Central memory CD4-positive, alpha-beta T cell (primary cell): ENCODE measurements around the gene IGF2.

ENCODE experiments used
- DNase-seq: peaks from one replicate; pipeline ENCODE4 v3.0.0; 2022

IGF2 gene

DNA sequence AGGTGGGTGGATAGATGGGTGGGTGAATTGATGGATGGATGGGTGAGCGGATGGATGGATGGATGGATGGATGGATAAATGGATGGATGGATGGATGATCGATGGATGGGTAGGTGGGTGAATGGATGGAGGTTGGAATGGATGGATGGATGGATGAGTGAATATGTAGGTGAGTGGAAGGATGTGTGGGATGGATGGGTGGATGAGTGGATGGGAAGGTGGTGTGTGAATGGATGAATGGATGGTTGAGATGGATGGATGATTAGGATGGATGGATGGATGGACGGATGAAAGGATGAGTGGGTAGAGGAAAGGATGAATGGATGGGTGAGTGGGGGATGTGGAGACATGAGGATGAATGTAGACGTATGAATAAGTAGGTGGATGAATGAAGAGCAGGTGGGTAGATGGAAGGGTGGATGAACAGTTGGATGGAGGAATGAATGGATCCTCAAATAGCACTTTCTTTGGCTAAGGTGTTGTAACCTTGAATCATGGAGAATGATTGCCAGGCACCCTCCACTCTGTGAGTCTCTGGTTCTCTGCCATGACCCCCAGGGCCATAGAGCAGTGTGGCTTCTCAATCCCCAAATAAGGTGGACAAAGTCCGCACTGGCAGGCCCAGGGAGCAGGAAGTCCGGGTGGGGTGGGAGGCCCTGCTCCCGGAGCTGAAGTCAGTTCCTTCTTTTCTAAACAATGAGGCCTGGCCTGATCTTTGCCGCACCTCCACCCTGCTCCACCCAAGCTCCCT, 36.9 kb downstream of the IGF2 start:
- DNase-seq, result no peak

GRCh38 chr11:2101171-2101675, 38.0 kb downstream of the IGF2 start:
- DNase-seq, result no peak

DNA sequence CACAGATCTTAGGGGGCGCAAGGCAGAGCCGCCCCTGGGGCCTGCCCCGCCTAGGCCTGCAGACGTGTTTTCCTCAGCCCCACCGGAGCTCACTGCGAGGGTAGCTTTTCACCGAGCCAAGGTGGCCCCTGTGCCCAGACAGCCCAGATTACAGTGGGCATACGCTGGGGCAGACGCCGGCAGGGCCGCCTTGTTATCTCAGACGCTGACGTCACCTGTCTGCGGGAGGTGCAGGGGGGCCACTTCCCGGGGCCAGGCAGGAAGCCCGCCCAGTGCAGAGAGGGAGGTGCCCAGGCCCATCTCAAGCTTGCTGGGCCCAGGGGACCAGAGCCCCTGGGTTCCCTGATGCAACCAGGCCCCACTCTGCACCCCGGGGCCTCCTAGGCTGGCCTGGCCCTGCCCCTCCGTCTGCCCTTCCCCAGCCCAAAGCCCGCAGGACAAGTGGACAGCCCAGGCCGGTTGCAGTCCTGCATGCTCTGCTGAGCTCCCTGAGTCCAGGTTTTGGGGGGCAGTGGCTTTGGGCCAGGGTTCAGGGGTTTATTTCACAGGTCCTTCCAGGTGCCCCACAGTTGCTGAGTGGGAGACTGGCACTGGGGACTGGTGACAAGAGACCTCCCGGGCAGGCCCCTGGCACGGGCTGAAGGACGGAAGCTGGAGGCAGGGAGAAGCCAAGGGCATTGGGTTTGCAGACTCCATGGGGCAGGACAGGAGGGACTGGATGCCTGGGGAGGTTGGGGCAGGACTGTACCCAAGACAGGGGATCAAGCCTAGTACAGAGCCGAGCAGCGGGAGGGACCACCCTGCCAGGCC, 38.6 kb downstream of the IGF2 start:
- no peak for DNase-seq

GRCh38 chr11:2099516-2100349, 39.5 kb downstream of the IGF2 start:
- DNase-seq, result no peak

GRCh38 chr11:2098691-2099515, 40.3 kb downstream of the IGF2 start:
- no peak for DNase-seq

DNA sequence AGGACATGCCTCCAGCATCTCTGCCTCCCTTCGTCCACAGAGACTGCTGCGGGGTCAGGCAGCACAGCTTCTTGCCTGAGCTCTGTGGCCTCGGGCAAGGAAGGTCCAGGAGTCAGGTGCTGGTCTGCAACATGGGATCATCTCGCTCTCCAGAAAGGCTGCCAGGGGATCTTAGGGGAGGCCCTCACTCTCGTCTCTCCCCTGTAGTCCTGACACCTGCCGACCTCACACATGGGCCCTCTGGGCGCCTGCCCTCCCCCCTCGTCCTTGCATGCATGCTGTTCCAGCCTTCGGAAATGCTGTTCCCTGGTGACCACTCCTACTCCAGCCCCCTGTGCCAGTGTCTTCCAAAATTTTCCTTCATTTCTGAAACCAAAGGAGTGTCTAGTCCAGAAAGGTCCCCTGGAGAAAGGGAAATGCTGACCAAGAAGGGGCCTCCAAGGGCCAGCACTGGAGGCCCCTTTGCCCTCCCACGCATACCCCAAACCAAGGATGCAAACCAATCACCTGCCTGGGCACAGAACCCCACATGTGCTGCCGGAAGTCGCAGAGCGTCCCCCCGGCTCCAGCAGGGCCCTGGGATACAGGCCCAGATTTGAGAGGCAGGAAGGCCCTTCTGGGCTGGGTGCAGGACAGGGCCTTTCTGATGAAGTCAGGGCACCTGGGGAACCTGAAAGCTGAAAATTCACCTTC, 41.0 kb downstream of the IGF2 start:
- no peak for DNase-seq

DNA sequence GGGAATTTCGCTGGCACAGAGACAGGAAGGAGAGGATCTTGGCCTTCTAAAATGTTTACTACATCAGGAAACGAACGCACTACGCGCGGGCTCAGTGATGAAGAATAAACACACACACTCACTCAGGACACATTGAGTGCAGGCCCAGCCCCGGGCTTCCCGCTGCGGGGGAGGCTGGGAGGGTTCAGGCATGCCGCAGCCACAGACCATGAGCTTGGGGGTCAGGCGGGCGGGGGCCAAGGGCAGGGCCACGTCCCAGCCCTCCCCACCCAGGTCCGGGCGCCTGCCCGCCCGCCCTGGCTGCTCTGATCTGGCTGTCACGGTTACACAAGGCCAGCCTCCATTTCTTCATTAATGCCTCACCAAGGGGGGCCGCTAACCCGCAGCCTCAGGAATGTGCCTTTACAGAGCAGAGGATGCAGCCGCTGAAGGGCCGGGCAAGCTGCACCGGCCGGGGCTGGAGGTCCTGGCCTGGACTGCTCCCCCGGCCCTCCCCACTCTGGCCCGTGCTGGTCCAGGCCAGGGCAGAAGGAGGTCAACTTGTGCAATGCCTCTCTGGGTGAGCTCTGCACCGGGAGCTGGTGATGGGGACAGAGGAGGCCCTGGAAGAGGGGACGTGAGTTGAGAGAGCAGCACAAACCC, 41.7 kb downstream of the IGF2 start:
- DNase-seq, result no peak

DNA sequence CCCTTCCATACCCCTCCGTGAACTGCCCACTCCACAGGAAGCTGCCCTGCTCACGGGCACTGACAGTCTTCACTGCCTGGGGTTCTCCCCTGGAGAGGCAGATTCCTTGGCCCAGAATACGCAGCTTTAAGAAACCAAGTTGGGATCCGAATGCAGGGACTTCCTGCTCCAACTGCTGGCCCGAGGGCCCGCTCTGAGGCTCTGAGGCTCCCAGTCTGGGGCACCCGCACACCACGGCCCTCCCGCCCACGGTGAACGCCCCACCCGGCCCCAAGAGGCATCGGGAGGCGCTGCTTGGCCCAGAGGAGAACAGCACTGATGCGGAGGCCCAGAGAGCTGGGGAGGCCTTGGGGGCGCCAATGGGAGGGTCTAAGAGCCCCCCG, 42.3 kb downstream of the IGF2 start:
- DNase-seq, result no peak

DNA sequence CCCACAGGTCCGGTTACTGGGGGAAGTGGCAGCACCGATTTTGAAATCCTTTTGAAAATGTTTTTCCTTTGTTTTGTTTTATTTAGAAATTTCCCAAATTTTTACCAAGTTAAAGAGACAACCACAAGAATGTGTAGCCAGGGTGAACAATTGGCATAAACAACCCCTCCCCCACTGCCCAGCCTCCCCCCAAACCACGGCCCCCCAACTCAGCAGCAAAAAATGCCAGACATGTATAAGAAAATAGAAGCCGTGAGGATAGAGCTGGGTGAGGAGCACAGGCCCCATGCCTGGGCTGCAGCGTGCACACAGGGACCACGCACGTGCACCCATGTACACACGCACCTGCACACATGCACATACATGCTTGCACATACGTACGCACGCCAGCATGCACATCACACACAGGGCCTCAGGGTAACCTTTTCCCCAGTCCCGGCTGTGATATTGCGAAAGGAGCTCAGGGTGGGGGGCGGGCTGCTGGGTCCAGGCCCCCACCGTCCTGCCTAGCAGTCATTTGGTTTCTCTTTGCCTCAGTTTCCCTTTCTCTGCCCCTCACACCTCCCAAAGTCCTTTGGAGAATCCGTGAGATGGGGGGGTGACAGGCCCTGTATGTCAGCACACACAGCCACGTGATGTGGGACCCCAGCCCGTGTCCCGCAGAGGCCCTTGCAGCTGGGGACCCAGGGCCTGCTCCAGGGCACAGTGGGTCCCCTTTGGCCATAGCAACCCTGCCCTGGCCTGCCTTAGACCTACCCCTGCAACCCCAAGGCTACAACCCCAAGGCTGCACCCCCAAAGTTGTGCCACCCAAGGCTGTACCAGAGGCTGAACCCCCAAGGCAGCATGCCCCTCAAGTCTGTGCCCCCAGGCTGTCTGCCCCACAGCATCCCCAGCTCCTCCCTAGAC, 42.9 kb downstream of the IGF2 start:
- DNase-seq, result no peak

GRCh38 chr11:2095542-2095941, 43.6 kb downstream of the IGF2 start:
- no peak for DNase-seq

GRCh38 chr11:2095198-2095520, 44.0 kb downstream of the IGF2 start:
- no peak for DNase-seq

GRCh38 chr11:2094354-2095197, 44.6 kb downstream of the IGF2 start:
- DNase-seq, result no peak

DNA sequence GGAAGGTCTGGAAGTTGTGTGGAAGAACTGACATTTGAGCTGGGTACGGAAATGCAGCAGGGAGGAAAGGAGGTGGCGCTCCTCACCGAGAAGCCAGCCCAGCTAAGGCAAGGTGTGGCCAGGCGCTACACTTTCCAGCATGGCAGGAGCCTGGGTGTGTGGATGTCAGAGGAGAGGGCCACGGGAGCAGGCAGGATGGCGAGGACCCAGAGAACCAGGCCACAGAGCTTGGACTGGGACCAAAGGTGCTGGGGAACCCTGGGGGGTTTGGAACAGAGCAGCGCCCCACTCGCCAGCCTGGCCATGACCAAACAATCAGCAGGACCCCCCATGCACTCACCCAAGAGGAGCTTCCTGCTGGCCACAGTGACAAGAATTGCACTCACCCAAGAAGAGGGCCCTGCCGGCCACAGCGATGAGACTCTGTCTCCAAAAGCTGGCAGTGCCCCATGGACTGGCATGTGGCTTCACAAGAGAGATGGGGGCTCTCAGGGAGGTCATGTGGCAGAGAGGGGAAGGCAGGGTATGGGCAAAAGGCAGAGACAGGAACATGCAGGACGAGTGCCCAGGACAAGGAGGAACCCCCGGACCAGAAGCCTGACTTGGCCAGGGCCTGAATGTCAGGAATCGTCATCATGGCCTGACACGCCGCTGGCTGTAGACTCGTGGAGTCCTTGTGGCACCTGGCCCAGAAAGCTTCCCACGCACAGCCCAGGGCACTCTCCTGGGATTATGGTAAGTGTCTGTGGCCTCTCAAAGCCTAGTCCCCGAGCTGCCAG, 45.4 kb downstream of the IGF2 start:
- DNase-seq, result no peak

GRCh38 chr11:2092956-2093412, 46.2 kb downstream of the IGF2 start:
- peak; percentile 69 for DNase-seq

- no peak for DNase-seq
These were observed 46.7 kb downstream of the IGF2 start for GRCh38 chr11:2092464-2092910.

DNA sequence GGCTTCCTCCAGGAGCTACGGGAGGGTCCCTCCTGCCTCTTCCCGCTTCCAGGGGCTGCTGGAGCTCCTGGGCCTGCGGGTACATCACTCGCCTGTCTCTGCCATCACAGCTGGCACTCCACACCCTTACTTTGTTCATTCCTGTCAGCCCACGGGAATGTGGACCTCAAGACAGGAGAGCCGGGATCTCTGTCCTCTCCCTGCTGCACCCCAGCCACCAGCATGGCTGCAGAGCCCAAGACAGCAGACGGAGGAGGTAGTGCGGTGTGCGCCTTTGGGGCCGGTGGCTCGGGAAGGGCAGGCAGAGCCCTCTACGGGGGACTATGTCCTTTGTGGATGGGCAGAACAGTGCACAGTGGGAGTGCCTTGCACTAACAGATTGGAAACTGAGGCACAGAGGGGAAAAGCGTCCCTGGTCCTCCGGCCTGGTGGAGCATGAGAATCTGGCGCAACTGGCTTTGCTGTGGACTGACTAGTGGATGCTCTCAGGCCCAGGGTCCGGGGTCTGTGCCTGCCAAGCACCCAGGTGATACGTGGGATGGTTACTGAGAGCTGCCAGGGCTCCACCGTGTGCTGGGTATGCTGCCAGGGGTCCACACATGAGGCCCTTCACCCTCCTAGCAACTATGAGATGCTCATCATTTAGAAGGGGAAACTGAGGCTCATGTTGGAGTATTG, 47.3 kb downstream of the IGF2 start:
- no peak for DNase-seq

DNA sequence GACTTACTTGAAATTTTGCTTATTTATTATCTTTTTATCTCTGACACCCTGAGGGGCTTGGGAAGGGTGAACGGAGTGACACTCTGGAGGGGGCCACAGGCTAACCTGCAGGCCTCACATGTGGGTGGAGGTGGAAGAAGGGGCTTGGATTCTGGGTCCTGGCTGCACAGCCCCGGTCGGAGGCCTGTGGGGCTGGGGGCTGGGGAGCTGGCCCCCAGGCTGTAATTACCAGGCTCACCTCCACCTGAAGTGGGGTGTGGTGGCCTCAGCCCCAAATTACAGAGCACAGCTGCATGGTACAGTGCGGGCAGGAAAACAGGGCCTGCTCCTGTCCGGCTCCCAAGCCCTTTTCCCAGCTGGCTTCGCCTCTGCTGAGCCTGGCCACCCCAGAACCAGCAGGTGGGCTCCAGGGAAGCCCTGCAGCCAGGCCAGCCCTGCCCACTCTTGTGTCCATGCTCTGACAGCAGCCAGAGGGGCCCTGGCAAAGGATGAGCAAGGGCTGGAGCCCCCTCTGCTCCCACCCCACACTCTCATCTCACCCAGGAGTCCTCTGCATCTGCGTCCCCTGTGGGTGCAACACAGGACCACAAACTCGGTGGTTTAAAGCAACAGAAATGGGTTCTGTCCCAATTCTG, 48.0 kb downstream of the IGF2 start:
- DNase-seq, result no peak
